CD14-positive monocyte (primary cell): Measurements from ENCODE around the gene CDHR2. TPM values are rescaled to one million over a fixed set of nuclear protein-coding genes. Genes with fewer than 3 reads are reported as not detected.

Source experiments
- DNase-seq, 3 donors: peaks; one replicate each; pipeline ENCODE4 v3.0.0-alpha.2; 2011 to 2022
- H2AFZ ChIP-seq: 2 replicates; pipeline ENCODE4 v1.6.0; 2012; ENCODE audit warnings: mild to moderate bottlenecking, low read depth, low read length, inconsistent platforms; ENCODE audit not compliant: insufficient read depth, poor library complexity, severe bottlenecking
- H3K27ac ChIP-seq, 2 donors: 1 replicate in 1 of 2; 2 replicates in 1 of 2; pipeline ENCODE4 v1.5.1; 2012 to 2013; ENCODE audit warnings: low read length in 2 of 2, control low read depth in 1 of 2, inconsistent platforms in 1 of 2, low read depth in 1 of 2, mild to moderate bottlenecking in 1 of 2
- H3K27me3 ChIP-seq, 2 donors: one replicate each; pipeline versions ENCODE4 v1.6.0 to v1.6.1; 2011 to 2013; ENCODE audit warnings: low read length in 2 of 2; ENCODE audit not compliant: control insufficient read depth in 2 of 2, insufficient read depth in 2 of 2
- H3K36me3 ChIP-seq, 2 donors: replicated peaks in 1 of 2; 1 replicate in 1 of 2; 2 replicates in 1 of 2; pipeline versions ENCODE4 v1.5.1 to v1.6.1; 2012 to 2013; ENCODE audit warnings: low read length in 2 of 2, control low read depth in 1 of 2, inconsistent platforms in 1 of 2, mild to moderate bottlenecking in 1 of 2; ENCODE audit not compliant: insufficient read depth in 2 of 2, control insufficient read depth in 1 of 2
- H3K4me1 ChIP-seq, 2 donors: 1 replicate in 1 of 2; 2 replicates in 1 of 2; pipeline versions ENCODE4 v1.5.1 to v1.6.1; 2012 to 2013; ENCODE audit warnings: low read length in 2 of 2, control low read depth in 1 of 2, inconsistent platforms in 1 of 2, mild to moderate bottlenecking in 1 of 2, moderate library complexity in 1 of 2; ENCODE audit not compliant: insufficient read depth in 2 of 2, control insufficient read depth in 1 of 2
- H3K4me2 ChIP-seq: replicated peaks from 2 replicates; pipeline ENCODE3; 2012; ENCODE audit warnings: low read length, moderate library complexity, mild to moderate bottlenecking; ENCODE audit not compliant: poor library complexity, severe bottlenecking; ENCODE audit errors: extremely low read depth
- H3K4me3 ChIP-seq, 3 experiments: fragments of 200-600 bp in 1 of 3; sonication (generic) in 1 of 3; replicated peaks in 1 of 3; 1 replicate in 2 of 3; 2 replicates in 1 of 3; pipeline ENCODE4 v1.5.1; 2011 to 2013; ENCODE audit warnings: low read length in 3 of 3, mild to moderate bottlenecking in 3 of 3, control low read depth in 2 of 3, low read depth in 2 of 3, inconsistent platforms in 1 of 3, moderate library complexity in 1 of 3
- H3K79me2 ChIP-seq: 2 replicates; pipeline ENCODE4 v1.6.0; 2012; ENCODE audit warnings: mild to moderate bottlenecking, control low read depth, inconsistent platforms, low read length, moderate library complexity; ENCODE audit not compliant: insufficient read depth
- H3K9ac ChIP-seq: 2 replicates; pipeline ENCODE4 v1.6.0; 2017; ENCODE audit warnings: low read length, mild to moderate bottlenecking; ENCODE audit not compliant: insufficient read depth, poor library complexity, severe bottlenecking
- H3K9me3 ChIP-seq, 2 donors: replicated peaks in 1 of 2; 1 replicate in 1 of 2; 2 replicates in 1 of 2; pipeline versions ENCODE4 v1.5.1 to v1.6.1; 2012 to 2013; ENCODE audit warnings: low read length in 2 of 2, control low read depth in 1 of 2; ENCODE audit not compliant: control insufficient read depth in 1 of 2, insufficient read depth in 1 of 2
- H4K20me1 ChIP-seq: 2 replicates; pipeline ENCODE4 v1.6.0; 2012; ENCODE audit warnings: mild to moderate bottlenecking, low read length, control low read depth, moderate library complexity; ENCODE audit not compliant: insufficient read depth
- H3K27ac Mint-ChIP-seq, 7 donors: one replicate each; pipeline ENCODE4 v1.8.0; 2020; ENCODE audit warnings: mild to moderate bottlenecking in 7 of 7, mixed read lengths in 7 of 7, moderate library complexity in 6 of 7, inconsistent platforms in 2 of 7
- H3K27me3 Mint-ChIP-seq, 3 donors: one replicate each; pipeline ENCODE4 v1.8.0; 2021 to 2022; ENCODE audit warnings: low read depth in 3 of 3, mild to moderate bottlenecking in 3 of 3, mixed read lengths in 3 of 3, moderate library complexity in 3 of 3, inconsistent platforms in 1 of 3
- H3K36me3 Mint-ChIP-seq, 2 donors: one replicate each; pipeline ENCODE4 v1.8.0; 2020; ENCODE audit warnings: mixed read lengths in 2 of 2, inconsistent platforms in 1 of 2, mild to moderate bottlenecking in 1 of 2
- H3K4me1 Mint-ChIP-seq: one replicate; pipeline ENCODE4 v1.8.0; 2020; ENCODE audit warnings: mild to moderate bottlenecking, mixed read lengths
- H3K4me3 Mint-ChIP-seq, 2 donors: one replicate each; pipeline ENCODE4 v1.8.0; 2020; ENCODE audit warnings: mild to moderate bottlenecking in 2 of 2, mixed read lengths in 2 of 2, moderate library complexity in 1 of 2
- H3K9me3 Mint-ChIP-seq, 7 donors: one replicate each; pipeline ENCODE4 v1.8.0; 2020 to 2022; ENCODE audit warnings: mixed read lengths in 7 of 7, mild to moderate bottlenecking in 6 of 7, moderate library complexity in 6 of 7, inconsistent platforms in 2 of 7
- WGBS: methylation state at CpG from one replicate; pipeline ENCODE4 v1.1.5; 2013; ENCODE audit warnings: missing lambda C conversion rate; ENCODE audit not compliant: insufficient coverage; 5-methylcytosine and 5-hydroxymethylcytosine counted together
- intact Hi-C, 2 donors: fragments of 100-400 bp; cut with micrococcal nuclease; formaldehyde crosslinking; loops; one replicate each; pipeline versions ENCODE4 v1.15.0 to v1.15.1; 2023
- polyA plus RNA-seq, 3 donors: library from polyadenylated mRNA; depleted of rRNA in 1 of 3; unstranded in 2 of 3; stranded (reverse) in 1 of 3; fragments of 300-500 nt in 2 of 3; fragments of >200 nt in 1 of 3; fragmentation: Illumina TruSeq in 2 of 3; gene quantifications; 1 replicate in 2 of 3; 2 replicates in 1 of 3; pipeline ENCODE4 v1.2.3, GENCODE V29; 2012 to 2021
- small RNA-seq: library from RNA; depleted of rRNA; stranded (forward); fragments of <200 nt; gene quantifications from one replicate; pipeline ENCODE3, GENCODE V24; 2012; ENCODE audit warnings: low read depth; ENCODE audit not compliant: insufficient read length
- TF ChIP-seq, protein P1 (sequence below): fragments of 200-600 bp; IDR thresholded peaks from one replicate; pipeline ENCODE4 v1.8.0; 2022; ENCODE audit warnings: antibody characterized with exemption, mild to moderate bottlenecking

CDHR2 gene
- polyA plus RNA-seq, 3 donors, result 0.12 TPM; not detected in 2

DNA sequence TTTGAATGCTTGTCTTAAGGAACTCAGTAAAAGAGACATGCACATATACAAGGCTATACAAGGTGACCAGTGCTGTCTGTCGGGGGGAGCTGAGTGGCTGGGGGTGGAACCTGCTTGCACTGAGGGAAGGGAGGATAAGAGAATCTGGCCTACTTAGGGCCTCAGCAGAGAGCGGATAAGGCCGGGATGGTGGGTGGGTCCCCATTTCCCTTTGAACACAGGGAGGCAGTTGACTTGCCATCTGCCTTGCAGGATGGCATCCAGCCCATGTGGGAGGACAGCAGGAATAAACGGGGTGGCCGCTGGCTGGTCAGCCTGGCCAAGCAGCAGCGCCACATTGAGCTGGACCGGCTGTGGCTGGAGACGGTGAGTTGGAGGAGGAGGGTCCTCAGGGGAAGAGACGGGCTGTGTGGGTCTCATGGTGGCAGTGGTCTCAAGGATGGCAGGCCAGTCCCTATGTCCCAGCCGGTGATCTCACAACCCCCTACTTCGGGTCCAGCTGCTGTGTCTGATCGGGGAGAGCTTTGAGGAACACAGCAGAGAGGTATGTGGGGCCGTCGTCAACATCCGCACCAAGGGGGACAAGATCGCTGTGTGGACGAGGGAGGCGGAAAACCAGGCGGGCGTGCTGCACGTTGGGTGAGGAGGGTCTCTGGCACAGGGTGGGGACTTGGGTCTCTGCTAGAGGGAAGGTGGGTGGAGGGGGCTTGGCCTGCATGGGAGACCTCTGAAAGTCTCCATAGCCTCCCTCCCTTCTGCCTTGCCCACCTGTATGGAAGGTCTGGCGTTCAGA is 95.9 kb downstream of the CDHR2 start:
- no peak for DNase-seq

More for the DNA sequence above, 95.9 kb downstream of the CDHR2 start:
- peaks cover 0 to 5% (median 0%) of the 10 kb centered on the region in 7 donors for H3K9me3 Mint-ChIP-seq
- Histone ChIP-seq H3K4me1 (peaks cover 22 to 28% of the 10 kb centered on the region in 2 donors), H3K36me3 (no peaks in the 10 kb centered on the region), H3K27me3 (no peaks in the 10 kb centered on the region), H3K9me3 (no peaks in the 10 kb centered on the region), H3K4me3 (no peak overlapping the region), H3K9ac (no peak overlapping the region), H3K79me2 (no peaks in the 10 kb centered on the region), H3K27ac (no peak overlapping the region), H4K20me1 (peaks cover 5% of the 10 kb centered on the region), H3K4me2 (no peak overlapping the region), H2AFZ (no peak overlapping the region)
- 95% methylated on average over 15 of the region's 22 CpGs for WGBS
- peaks cover 0 to 3% of the 10 kb centered on the region in 2 donors for H3K36me3 Mint-ChIP-seq
- H3K4me3 Mint-ChIP-seq, result no peak overlapping the region
- intact Hi-C loops, result loop anchor here in 1 of 2 donors (5.0 kb wide), 1 partner anchor 108 kb away; the partner anchor contains the start of gene RNF44
- no peak overlapping the region for H3K27ac Mint-ChIP-seq
- H3K4me1 Mint-ChIP-seq, result peaks cover 32% of the 10 kb centered on the region
- TF ChIP-seq, protein P1, sequence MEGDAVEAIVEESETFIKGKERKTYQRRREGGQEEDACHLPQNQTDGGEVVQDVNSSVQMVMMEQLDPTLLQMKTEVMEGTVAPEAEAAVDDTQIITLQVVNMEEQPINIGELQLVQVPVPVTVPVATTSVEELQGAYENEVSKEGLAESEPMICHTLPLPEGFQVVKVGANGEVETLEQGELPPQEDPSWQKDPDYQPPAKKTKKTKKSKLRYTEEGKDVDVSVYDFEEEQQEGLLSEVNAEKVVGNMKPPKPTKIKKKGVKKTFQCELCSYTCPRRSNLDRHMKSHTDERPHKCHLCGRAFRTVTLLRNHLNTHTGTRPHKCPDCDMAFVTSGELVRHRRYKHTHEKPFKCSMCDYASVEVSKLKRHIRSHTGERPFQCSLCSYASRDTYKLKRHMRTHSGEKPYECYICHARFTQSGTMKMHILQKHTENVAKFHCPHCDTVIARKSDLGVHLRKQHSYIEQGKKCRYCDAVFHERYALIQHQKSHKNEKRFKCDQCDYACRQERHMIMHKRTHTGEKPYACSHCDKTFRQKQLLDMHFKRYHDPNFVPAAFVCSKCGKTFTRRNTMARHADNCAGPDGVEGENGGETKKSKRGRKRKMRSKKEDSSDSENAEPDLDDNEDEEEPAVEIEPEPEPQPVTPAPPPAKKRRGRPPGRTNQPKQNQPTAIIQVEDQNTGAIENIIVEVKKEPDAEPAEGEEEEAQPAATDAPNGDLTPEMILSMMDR, result no peak
- peaks cover 2 to 8% (median 2%) of the 10 kb centered on the region in 3 donors for H3K27me3 Mint-ChIP-seq

Small RNAs within 50 kb of the gene (small RNA-seq; reads per million reads assigned to genes)
- gene MIR4281, result not detected
- gene RF00019, result not detected
- gene RN7SL684P, result not detected

Other genes starting within 250 kb of the CDHR2 start
- 10 to 100 TPM; 32.3 to 36.4 (median 32.5) TPM for gene KIAA1191, start 187.6 kb upstream of the CDHR2 start, polyA plus RNA-seq
- gene ARL10, start 183.9 kb upstream of the CDHR2 start, polyA plus RNA-seq, result under 1 TPM in 2 of 3 donors, not detected in 1; 0.04 to 0.93 TPM
- gene NOP16, start 160.7 kb upstream of the CDHR2 start, polyA plus RNA-seq, result 10 to 100 TPM; 17.2 to 23.4 (median 17.6) TPM
- 100 to 1,000 TPM; 101 to 298 (median 260) TPM for gene HIGD2A, start 160.6 kb upstream of the CDHR2 start, polyA plus RNA-seq
- gene CLTB, start 132.8 kb upstream of the CDHR2 start, polyA plus RNA-seq, result 10 to 100 TPM; 63.2 to 87.6 (median 75.2) TPM
- 10 to 100 TPM; 11.5 to 14.8 (median 12.2) TPM for gene FAF2, start 101.0 kb upstream of the CDHR2 start, polyA plus RNA-seq
- 100 to 1,000 TPM in 1 of 3 donors, 1 to 10 TPM in 2; 1.9 to 133 (median 3.1) TPM for gene RNF44, start 11.9 kb upstream of the CDHR2 start, polyA plus RNA-seq
- gene GPRIN1, start 60.8 kb downstream of the CDHR2 start, polyA plus RNA-seq, result under 1 TPM; 0.05 to 0.30 (median 0.13) TPM
- gene SNCB, start 81.2 kb downstream of the CDHR2 start, polyA plus RNA-seq, result not detected
- not detected for gene EIF4E1B, start 81.3 kb downstream of the CDHR2 start, polyA plus RNA-seq
- 10 to 100 TPM; 22.2 to 27.7 (median 24.1) TPM for gene TSPAN17, start 98.1 kb downstream of the CDHR2 start, polyA plus RNA-seq